ENCODE data around the gene SGF29. TPM values are rescaled to one million over a fixed set of nuclear protein-coding genes. Genes with fewer than 3 reads are reported as not detected.
A peak's percentile ranks its signal among the peaks of the same experiment; 100 is the strongest.
"Not testable (repeated sequence)": the region's sequence is repeated elsewhere in the genome, so short reads cannot be mapped to it uniquely, and the experiment has no call there.

SGF29 gene
- total RNA-seq, 2 donors from 2014 or later: 24.0 to 35.8 TPM

GRCh38 chr16:28526201-28527099 lies 27.3 kb upstream of the SGF29 start:
- peak overlapping the region in 1 of 2 donors; percentile 37 for H3K27ac Mint-ChIP-seq
- no peaks in the 10 kb centered on the region for H3K36me3 Mint-ChIP-seq
- ATAC-seq (no peak), DNase-seq (ENCODE audit: low spot score) (no peak)
- no peaks in the 10 kb centered on the region for H3K27me3 Mint-ChIP-seq
- H3K9me3 Mint-ChIP-seq: no peaks in the 10 kb centered on the region
- H3K4me1 Mint-ChIP-seq (ENCODE audit: low read depth in 2 of 2): peaks cover 7 to 12% of the 10 kb centered on the region in 2 donors
- no peak overlapping the region for H3K4me3 Mint-ChIP-seq

- not testable (repeated sequence) for H3K9me3 Mint-ChIP-seq; H3K27me3 Mint-ChIP-seq; H3K4me3 Mint-ChIP-seq; ATAC-seq; H3K27ac Mint-ChIP-seq; DNase-seq (ENCODE audit: low spot score); H3K36me3 Mint-ChIP-seq
- peaks cover 7 to 12% of the 10 kb centered on the region in 2 donors for H3K4me1 Mint-ChIP-seq (ENCODE audit: low read depth in 2 of 2)
Observed at GRCh38 chr16:28527100-28527785, 26.5 kb upstream of the SGF29 start.

- H3K9me3 Mint-ChIP-seq: no peaks in the 10 kb centered on the region
- ATAC-seq (no peak), DNase-seq (ENCODE audit: low spot score) (no peak)
- H3K4me3 Mint-ChIP-seq: no peak overlapping the region
- H3K4me1 Mint-ChIP-seq (ENCODE audit: low read depth in 2 of 2): peaks cover 4 to 10% of the 10 kb centered on the region in 2 donors
- H3K36me3 Mint-ChIP-seq: no peaks in the 10 kb centered on the region
- no peaks in the 10 kb centered on the region for H3K27me3 Mint-ChIP-seq
- no peak overlapping the region for H3K27ac Mint-ChIP-seq
Observed at GRCh38 chr16:28527985-28528384, 25.7 kb upstream of the SGF29 start.

- H3K9me3 Mint-ChIP-seq: no peaks in the 10 kb centered on the region
- DNase-seq (ENCODE audit: low spot score): no peak
- peaks cover 0 to 9% of the 10 kb centered on the region in 2 donors for H3K4me1 Mint-ChIP-seq (ENCODE audit: low read depth in 2 of 2)
- no peak overlapping the region for H3K27ac Mint-ChIP-seq
- H3K36me3 Mint-ChIP-seq: no peaks in the 10 kb centered on the region
- no peak for ATAC-seq
- H3K27me3 Mint-ChIP-seq: no peaks in the 10 kb centered on the region
- no peak overlapping the region for H3K4me3 Mint-ChIP-seq
Observed at GRCh38 chr16:28528463-28528867, 25.3 kb upstream of the SGF29 start.

- Mint-ChIP-seq H3K4me1 (ENCODE audit: low read depth in 2 of 2) (peaks cover 1 to 11% of the 10 kb centered on the region in 2 donors), H3K27ac (no peak overlapping the region), H3K4me3 (no peak overlapping the region), H3K9me3 (no peaks in the 10 kb centered on the region), H3K27me3 (no peaks in the 10 kb centered on the region), H3K36me3 (no peaks in the 10 kb centered on the region)
- no peak for ATAC-seq
- no peak for DNase-seq (ENCODE audit: low spot score)
Observed at GRCh38 chr16:28529124-28529523, 24.6 kb upstream of the SGF29 start.

- H3K4me3 Mint-ChIP-seq: no peak overlapping the region
- no peak overlapping the region for H3K27ac Mint-ChIP-seq
- no peaks in the 10 kb centered on the region for H3K27me3 Mint-ChIP-seq
- peaks cover 18 to 21% of the 10 kb centered on the region in 2 donors for H3K4me1 Mint-ChIP-seq (ENCODE audit: low read depth in 2 of 2)
- no peaks in the 10 kb centered on the region for H3K36me3 Mint-ChIP-seq
- DNase-seq (ENCODE audit: low spot score) (no peak), ATAC-seq (no peak)
- H3K9me3 Mint-ChIP-seq: peaks cover 6% of the 10 kb centered on the region
Observed at GRCh38 chr16:28531777-28532744, 21.7 kb upstream of the SGF29 start.

DNA sequence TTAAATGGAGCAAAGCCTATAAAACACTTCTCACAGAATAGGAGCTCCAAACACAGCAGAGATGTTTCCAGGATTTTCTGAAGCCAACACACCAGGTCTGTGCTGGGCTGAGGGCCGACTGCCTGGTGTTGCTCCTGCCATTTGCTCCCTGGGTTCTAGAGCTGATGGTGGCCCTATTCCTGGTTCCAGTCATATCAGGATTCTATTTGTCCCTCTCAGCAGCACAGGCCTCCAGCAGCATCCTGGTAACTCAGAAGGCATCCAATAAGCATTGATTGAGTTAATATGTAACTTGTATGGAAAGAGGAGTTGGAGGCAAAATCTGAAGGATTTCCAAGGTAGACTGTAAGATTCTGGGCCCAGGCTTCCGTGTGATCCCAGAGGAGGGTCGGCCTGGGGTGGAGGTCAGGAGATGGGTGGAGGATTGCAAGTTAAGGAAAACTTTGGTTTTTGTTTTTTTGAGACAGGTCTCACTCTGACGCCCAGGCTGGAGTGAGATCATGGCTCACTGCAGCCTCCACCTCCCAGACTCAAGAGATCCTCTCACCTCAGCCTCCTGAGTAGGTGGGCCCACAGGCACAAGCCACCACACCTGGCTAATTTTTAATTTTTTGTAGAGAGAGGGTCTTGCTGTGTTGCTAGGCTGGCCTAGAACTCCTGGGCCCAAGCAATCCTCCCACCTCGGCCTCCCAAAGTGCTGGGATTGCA lies 20.6 kb upstream of the SGF29 start:
- peak overlapping the region in 1 of 2 donors; percentile 31 for H3K27ac Mint-ChIP-seq
- peaks cover 6% of the 10 kb centered on the region for H3K9me3 Mint-ChIP-seq
- H3K4me1 Mint-ChIP-seq (ENCODE audit: low read depth in 2 of 2): peaks cover 18 to 21% of the 10 kb centered on the region in 2 donors
- DNase-seq (ENCODE audit: low spot score) (no peak), ATAC-seq (no peak)
- no peaks in the 10 kb centered on the region for H3K36me3 Mint-ChIP-seq
- no peak overlapping the region for H3K4me3 Mint-ChIP-seq
- H3K27me3 Mint-ChIP-seq: no peaks in the 10 kb centered on the region

DNA sequence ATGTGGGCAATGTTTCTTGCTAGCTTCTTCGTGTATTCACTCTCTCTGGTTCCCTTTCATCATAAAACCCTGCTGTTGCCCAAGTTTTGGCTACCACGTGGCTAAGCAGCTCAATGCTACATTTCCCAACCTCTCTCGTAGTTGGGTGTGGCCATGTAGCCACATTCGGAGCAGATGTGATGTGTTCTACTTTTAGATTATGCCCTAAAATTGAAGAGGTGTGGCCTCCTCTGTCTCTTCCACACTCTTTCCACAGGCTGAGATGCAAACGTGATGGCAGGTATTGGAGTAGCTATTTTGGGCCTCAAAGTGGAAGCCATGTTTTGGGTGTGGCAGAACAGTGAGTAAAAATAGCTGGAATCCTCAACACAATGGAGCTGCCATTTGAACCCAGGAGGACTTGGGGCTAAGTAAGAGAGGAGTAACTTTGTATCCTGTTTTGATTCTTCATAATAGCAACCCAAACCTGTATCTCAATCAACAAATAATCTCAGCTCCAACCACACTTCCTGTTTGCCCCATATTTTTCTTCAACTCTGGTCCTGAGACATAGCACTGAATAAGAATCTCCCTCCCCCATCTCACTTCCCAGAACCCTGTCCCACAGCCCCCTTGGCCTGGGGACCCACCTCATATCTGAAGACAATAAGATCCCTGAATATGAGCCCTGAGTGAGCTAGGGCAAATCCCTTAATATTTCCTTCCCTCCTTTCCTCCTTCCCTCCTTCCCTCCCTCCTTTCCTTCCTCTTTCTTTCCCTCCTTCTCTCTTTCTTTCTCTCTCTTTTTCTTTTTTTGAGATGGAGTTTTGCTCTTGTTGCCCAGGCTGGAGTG lies 19.0 kb upstream of the SGF29 start:
- H3K27ac Mint-ChIP-seq: peak overlapping the region; percentile 29 to 80
- peak; percentile 73 to 90 for ATAC-seq
- H3K4me1 Mint-ChIP-seq (ENCODE audit: low read depth in 2 of 2): peaks cover 18 to 21% of the 10 kb centered on the region in 2 donors
- H3K27me3 Mint-ChIP-seq: no peaks in the 10 kb centered on the region
- peak overlapping the region; percentile 56 for H3K4me3 Mint-ChIP-seq
- peak; percentile 83 for DNase-seq (ENCODE audit: low spot score)
- H3K9me3 Mint-ChIP-seq: peaks cover 6% of the 10 kb centered on the region
- H3K36me3 Mint-ChIP-seq: no peaks in the 10 kb centered on the region

GRCh38 chr16:28537076-28537475 lies 16.6 kb upstream of the SGF29 start:
- no peaks in the 10 kb centered on the region for H3K36me3 Mint-ChIP-seq
- H3K27me3 Mint-ChIP-seq: no peaks in the 10 kb centered on the region
- ATAC-seq: no peak
- peaks cover 18 to 21% of the 10 kb centered on the region in 2 donors for H3K4me1 Mint-ChIP-seq (ENCODE audit: low read depth in 2 of 2)
- H3K27ac Mint-ChIP-seq: no peak overlapping the region
- peaks cover 6% of the 10 kb centered on the region for H3K9me3 Mint-ChIP-seq
- DNase-seq (ENCODE audit: low spot score): no peak
- no peak overlapping the region for H3K4me3 Mint-ChIP-seq

GRCh38 chr16:28537964-28538732 lies 15.6 kb upstream of the SGF29 start:
- H3K36me3 Mint-ChIP-seq: no peaks in the 10 kb centered on the region
- H3K4me3 Mint-ChIP-seq: no peak overlapping the region
- ATAC-seq (no peak), DNase-seq (ENCODE audit: low spot score) (no peak)
- H3K9me3 Mint-ChIP-seq: peaks cover 6% of the 10 kb centered on the region
- H3K27ac Mint-ChIP-seq: peak overlapping the region; percentile 7 to 31
- peaks cover 18 to 23% of the 10 kb centered on the region in 2 donors for H3K4me1 Mint-ChIP-seq (ENCODE audit: low read depth in 2 of 2)
- H3K27me3 Mint-ChIP-seq: peaks cover 0 to 3% of the 10 kb centered on the region in 2 donors

GRCh38 chr16:28538733-28539596 lies 14.8 kb upstream of the SGF29 start, which contains the start of gene NUPR1:
NUPR1 (minus strand) TSS chr16:28538974; CDS start chr16:28538907, 67 bp downstream.
- ATAC-seq: no peak
- Mint-ChIP-seq H3K27me3 (peaks cover 0 to 3% of the 10 kb centered on the region in 2 donors), H3K36me3 (no peaks in the 10 kb centered on the region), H3K4me3 (no peak within 1 kb of the TSS), H3K9me3 (peaks cover 6% of the 10 kb centered on the region), H3K4me1 (ENCODE audit: low read depth in 2 of 2) (peaks cover 18 to 23% of the 10 kb centered on the region in 2 donors), H3K27ac (peak within 1 kb of the TSS; percentile 7 to 31)
- DNase-seq (ENCODE audit: low spot score): no peak

Data from natural killer cell treated with Interleukin-12 subunit alpha and Interleukin-12 subunit beta and Interleukin-15 and Interleukin-18, amount 100 ng/mL, for 72 hours (primary cell).